RKO (cell line): Measurements from ENCODE around the gene SLC6A3.
"Not testable (repeated sequence)": the region's sequence is repeated elsewhere in the genome, so short reads cannot be mapped to it uniquely, and the experiment has no call there.

Experiments
- DNase-seq: peaks from one replicate; pipeline ENCODE4 v3.0.0-alpha.2; 2016; ENCODE audit warnings: low spot score

The SLC6A3 gene

GRCh38 chr5:1370006-1370405, 75.2 kb downstream of the SLC6A3 start:
- DNase-seq: no peak

- no peak for DNase-seq
Observed at GRCh38 chr5:1368756-1369155, 76.5 kb downstream of the SLC6A3 start.

GRCh38 chr5:1368236-1368635, 77.0 kb downstream of the SLC6A3 start:
- no peak for DNase-seq

GRCh38 chr5:1367149-1367548, 78.1 kb downstream of the SLC6A3 start:
- no peak for DNase-seq

GRCh38 chr5:1366514-1366913, 78.7 kb downstream of the SLC6A3 start:
- no peak for DNase-seq

- DNase-seq: no peak
Observed at GRCh38 chr5:1364211-1364610, 81.0 kb downstream of the SLC6A3 start.

GRCh38 chr5:1363581-1363980, 81.7 kb downstream of the SLC6A3 start:
- DNase-seq: no peak

- DNase-seq: no peak
Observed at GRCh38 chr5:1363160-1363559, 82.1 kb downstream of the SLC6A3 start.

GRCh38 chr5:1362242-1363015, 82.8 kb downstream of the SLC6A3 start:
- DNase-seq: no peak

GRCh38 chr5:1360861-1361260, 84.4 kb downstream of the SLC6A3 start:
- no peak for DNase-seq

- DNase-seq: not testable (repeated sequence)
Observed at GRCh38 chr5:1360367-1360766, 84.9 kb downstream of the SLC6A3 start.

GRCh38 chr5:1359713-1360112, 85.5 kb downstream of the SLC6A3 start:
- no peak for DNase-seq

GRCh38 chr5:1359031-1359645, 86.1 kb downstream of the SLC6A3 start:
- no peak for DNase-seq

GRCh38 chr5:1358726-1359025, 86.6 kb downstream of the SLC6A3 start:
- DNase-seq: no peak

GRCh38 chr5:1357946-1358725, 87.1 kb downstream of the SLC6A3 start:
- no peak for DNase-seq

- DNase-seq: no peak
Observed at GRCh38 chr5:1356873-1357787, 88.1 kb downstream of the SLC6A3 start.

- no peak for DNase-seq
Observed at GRCh38 chr5:1354576-1354975, 90.7 kb downstream of the SLC6A3 start.

- no peak for DNase-seq
Observed at GRCh38 chr5:1352231-1353219, 92.7 kb downstream of the SLC6A3 start.

GRCh38 chr5:1351156-1351555, 94.1 kb downstream of the SLC6A3 start:
- DNase-seq: no peak

GRCh38 chr5:1349246-1349645, 96.0 kb downstream of the SLC6A3 start:
- DNase-seq: no peak

- no peak for DNase-seq
Observed at GRCh38 chr5:1348986-1349245, 96.3 kb downstream of the SLC6A3 start.
